Stimulated activated CD8-positive, alpha-beta memory T cell treated with anti-CD3 and anti-CD28 coated beads, Interleukin-2, amount 100 ng/mL, for 48 hours (primary cell): Measurements from ENCODE around the gene PLPPR1.

Source experiments
- DNase-seq, 2 donors: peaks; one replicate each; pipeline ENCODE4 v3.0.0-alpha.2; 2020; ENCODE audit warnings: low read depth in 2 of 2

The PLPPR1 gene

GRCh38 chr9:101342595-101342994 lies 314.1 kb downstream of the PLPPR1 start:
- no peak for DNase-seq

GRCh38 chr9:101350285-101350684 lies 321.8 kb downstream of the PLPPR1 start:
- DNase-seq = no peak

GRCh38 chr9:101352892-101353463 lies 324.5 kb downstream of the PLPPR1 start:
- no peak for DNase-seq

GRCh38 chr9:101353683-101354082 lies 325.2 kb downstream of the PLPPR1 start:
- no peak for DNase-seq

- DNase-seq = no peak
Observed at GRCh38 chr9:101354143-101354764, 325.7 kb downstream of the PLPPR1 start.

- no peak for DNase-seq
Observed at GRCh38 chr9:101354765-101355708, 326.5 kb downstream of the PLPPR1 start.

GRCh38 chr9:101356619-101357018 lies 328.1 kb downstream of the PLPPR1 start:
- no peak for DNase-seq

- DNase-seq = no peak
Observed at GRCh38 chr9:101359679-101360078, 331.2 kb downstream of the PLPPR1 start.

GRCh38 chr9:101360647-101361046 lies 332.1 kb downstream of the PLPPR1 start:
- no peak for DNase-seq

GRCh38 chr9:101362450-101362849 lies 333.9 kb downstream of the PLPPR1 start:
- no peak for DNase-seq

- DNase-seq = no peak
Observed at GRCh38 chr9:101365181-101365580, 336.7 kb downstream of the PLPPR1 start.

- DNase-seq = no peak
Observed at GRCh38 chr9:101366038-101366756, 337.7 kb downstream of the PLPPR1 start.

- DNase-seq = no peak
Observed at GRCh38 chr9:101367323-101367722, 338.8 kb downstream of the PLPPR1 start.

GRCh38 chr9:101369286-101369685 lies 340.8 kb downstream of the PLPPR1 start:
- no peak for DNase-seq

GRCh38 chr9:101369884-101370531 lies 341.5 kb downstream of the PLPPR1 start:
- no peak for DNase-seq

GRCh38 chr9:101371813-101372212 lies 343.3 kb downstream of the PLPPR1 start:
- no peak for DNase-seq

- DNase-seq = no peak
Observed at GRCh38 chr9:101372327-101373118, 344.0 kb downstream of the PLPPR1 start.
